Measurements from ENCODE around the gene MAPRE3. TPM values are rescaled to one million over a fixed set of nuclear protein-coding genes. Genes with fewer than 3 reads are reported as not detected.

The MAPRE3 gene
- total RNA-seq, 2 donors from 2014 or later = 12.0 to 28.9 TPM

- H3K9me3 ChIP-seq = no peaks in the 10 kb centered on the region
- DNase-seq (ENCODE audit: low spot score) = no peak
- TF ChIP-seq POLR2AphosphoS5 (IDR thresholded peaks at IDR 0.05) (no peak), POLR2A (IDR thresholded peaks at IDR 0.05) (no peak)
- TF ChIP-seq, protein P1, sequence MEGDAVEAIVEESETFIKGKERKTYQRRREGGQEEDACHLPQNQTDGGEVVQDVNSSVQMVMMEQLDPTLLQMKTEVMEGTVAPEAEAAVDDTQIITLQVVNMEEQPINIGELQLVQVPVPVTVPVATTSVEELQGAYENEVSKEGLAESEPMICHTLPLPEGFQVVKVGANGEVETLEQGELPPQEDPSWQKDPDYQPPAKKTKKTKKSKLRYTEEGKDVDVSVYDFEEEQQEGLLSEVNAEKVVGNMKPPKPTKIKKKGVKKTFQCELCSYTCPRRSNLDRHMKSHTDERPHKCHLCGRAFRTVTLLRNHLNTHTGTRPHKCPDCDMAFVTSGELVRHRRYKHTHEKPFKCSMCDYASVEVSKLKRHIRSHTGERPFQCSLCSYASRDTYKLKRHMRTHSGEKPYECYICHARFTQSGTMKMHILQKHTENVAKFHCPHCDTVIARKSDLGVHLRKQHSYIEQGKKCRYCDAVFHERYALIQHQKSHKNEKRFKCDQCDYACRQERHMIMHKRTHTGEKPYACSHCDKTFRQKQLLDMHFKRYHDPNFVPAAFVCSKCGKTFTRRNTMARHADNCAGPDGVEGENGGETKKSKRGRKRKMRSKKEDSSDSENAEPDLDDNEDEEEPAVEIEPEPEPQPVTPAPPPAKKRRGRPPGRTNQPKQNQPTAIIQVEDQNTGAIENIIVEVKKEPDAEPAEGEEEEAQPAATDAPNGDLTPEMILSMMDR (IDR thresholded peaks at IDR 0.05) = no peak
- no peaks in the 10 kb centered on the region for H3K36me3 ChIP-seq
- no peaks in the 10 kb centered on the region for H3K27me3 ChIP-seq (replicated peaks; ENCODE audit: insufficient read depth)
- no peaks in the 10 kb centered on the region for H3K4me1 ChIP-seq (replicated peaks)
- 96% methylated on average over 10 of the region's 10 CpGs for WGBS
- intact Hi-C loops (cut with DNase I) = no loop called here
- no peak overlapping the region for H3K27ac ChIP-seq
- H3K4me3 ChIP-seq = no peak overlapping the region
Observed at GRCh38 chr2:26934335-26934724, 36.1 kb upstream of the MAPRE3 start.

- no peak overlapping the region for H3K27ac ChIP-seq
- intact Hi-C loops (cut with DNase I) = no loop called here
- H3K27me3 ChIP-seq (replicated peaks; ENCODE audit: insufficient read depth) = no peaks in the 10 kb centered on the region
- H3K4me3 ChIP-seq = no peak overlapping the region
- no peak for DNase-seq (ENCODE audit: low spot score)
- no peaks in the 10 kb centered on the region for H3K4me1 ChIP-seq (replicated peaks)
- WGBS = 86% methylated on average over 3 of the region's 3 CpGs
- TF ChIP-seq, protein P1 (IDR thresholded peaks at IDR 0.05) = no peak
- no peaks in the 10 kb centered on the region for H3K36me3 ChIP-seq
- no peaks in the 10 kb centered on the region for H3K9me3 ChIP-seq
Observed at GRCh38 chr2:26934985-26935384, 35.5 kb upstream of the MAPRE3 start.

DNA sequence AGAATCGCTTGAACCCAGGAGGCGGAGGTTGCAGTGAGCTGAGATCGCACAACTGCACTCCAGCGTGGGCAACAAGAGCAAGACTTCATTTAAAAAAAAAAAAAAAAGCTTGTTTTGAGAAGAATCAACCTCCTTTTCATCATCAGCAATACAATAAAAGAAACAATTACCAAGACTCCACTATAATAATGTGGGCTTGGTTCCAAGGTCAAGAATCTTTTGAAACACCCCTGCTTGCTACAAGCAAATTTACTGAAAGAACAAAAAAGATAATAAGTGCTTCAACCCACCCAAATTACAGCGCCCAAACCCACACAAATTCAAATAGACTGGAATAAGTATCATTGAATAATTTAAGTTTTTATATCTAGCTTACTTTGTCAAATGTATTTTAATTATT is 33.6 kb upstream of the MAPRE3 start:
- Histone ChIP-seq H3K27ac (no peak overlapping the region), H3K4me1 (replicated peaks) (no peaks in the 10 kb centered on the region), H3K36me3 (no peaks in the 10 kb centered on the region), H3K27me3 (replicated peaks; ENCODE audit: insufficient read depth) (no peaks in the 10 kb centered on the region), H3K4me3 (no peak overlapping the region), H3K9me3 (no peaks in the 10 kb centered on the region)
- DNase-seq (ENCODE audit: low spot score) = no peak
- intact Hi-C loops (cut with DNase I) = no loop called here
- WGBS = 75% methylated on average over 5 of the region's 5 CpGs
- TF ChIP-seq, protein P1 (IDR thresholded peaks at IDR 0.05) = no peak
- TF ChIP-seq POLR2A (IDR thresholded peaks at IDR 0.05) = no peak
- no peak for TF ChIP-seq POLR2AphosphoS5 (IDR thresholded peaks at IDR 0.05)

DNA sequence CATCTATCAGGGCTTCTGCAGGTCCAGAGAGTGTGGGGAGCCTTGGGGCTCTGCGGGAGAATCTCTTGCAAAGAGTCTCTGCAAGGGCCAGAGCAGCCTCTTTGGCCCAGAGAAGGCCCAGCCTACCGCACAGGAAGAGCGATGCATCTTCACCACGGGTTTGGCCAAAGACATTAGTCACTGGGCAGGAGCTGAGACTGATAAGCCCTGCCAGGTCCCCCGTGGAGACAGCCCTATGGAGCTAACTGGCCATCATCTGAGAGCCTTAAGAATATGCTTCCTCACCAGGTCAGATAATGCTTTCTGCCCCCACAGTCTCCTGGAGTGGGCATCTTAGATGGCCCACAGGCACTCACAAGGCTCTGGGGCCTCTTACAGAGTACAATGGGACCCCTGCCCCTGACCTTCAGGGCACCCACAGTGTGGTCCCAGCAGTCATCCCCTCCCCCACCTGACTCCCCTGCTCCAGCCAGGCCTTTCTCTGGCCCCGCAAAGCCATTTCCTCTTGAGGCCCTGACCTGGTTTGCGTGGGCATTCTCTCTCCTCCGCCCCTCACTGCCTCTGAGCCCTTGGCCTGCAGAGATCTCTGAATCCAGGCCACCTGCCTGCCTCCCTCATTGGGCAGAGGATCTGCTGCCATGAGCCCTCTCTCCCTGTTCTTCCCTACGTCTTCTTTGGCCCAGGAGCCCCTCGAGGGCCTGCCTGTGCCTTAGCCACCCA is 31.9 kb upstream of the MAPRE3 start:
- H3K4me3 ChIP-seq = no peak overlapping the region
- H3K9me3 ChIP-seq = no peaks in the 10 kb centered on the region
- DNase-seq (ENCODE audit: low spot score) = no peak
- intact Hi-C loops (cut with DNase I) = no loop called here
- no peaks in the 10 kb centered on the region for H3K36me3 ChIP-seq
- H3K27ac ChIP-seq = no peak overlapping the region
- no peaks in the 10 kb centered on the region for H3K27me3 ChIP-seq (replicated peaks; ENCODE audit: insufficient read depth)
- WGBS = 83% methylated on average over 10 of the region's 10 CpGs
- no peak for TF ChIP-seq POLR2A (IDR thresholded peaks at IDR 0.05)
- TF ChIP-seq, protein P1 (IDR thresholded peaks at IDR 0.05) = no peak
- no peak for TF ChIP-seq POLR2AphosphoS5 (IDR thresholded peaks at IDR 0.05)
- no peaks in the 10 kb centered on the region for H3K4me1 ChIP-seq (replicated peaks)

- Histone ChIP-seq H3K27ac (no peak overlapping the region), H3K4me1 (replicated peaks) (no peaks in the 10 kb centered on the region), H3K36me3 (no peaks in the 10 kb centered on the region), H3K9me3 (no peaks in the 10 kb centered on the region), H3K27me3 (replicated peaks; ENCODE audit: insufficient read depth) (no peaks in the 10 kb centered on the region), H3K4me3 (no peak overlapping the region)
- no peak for DNase-seq (ENCODE audit: low spot score)
- TF ChIP-seq, protein P1 (IDR thresholded peaks at IDR 0.05) = no peak
- TF ChIP-seq POLR2A (IDR thresholded peaks at IDR 0.05) (no peak), POLR2AphosphoS5 (IDR thresholded peaks at IDR 0.05) (no peak)
- intact Hi-C loops (cut with DNase I) = loop anchor here (5.0 kb wide), 1 partner anchor 93 kb away; the partner anchor contains the start of gene DPYSL5
- 92% methylated on average over 9 of the region's 9 CpGs for WGBS
Observed at GRCh38 chr2:26940001-26940400, 30.4 kb upstream of the MAPRE3 start.
